ENCODE data around the gene UNC79. TPM values are rescaled to one million over a fixed set of nuclear protein-coding genes. Genes with fewer than 3 reads are reported as not detected.

The UNC79 gene
- total and polyA plus RNA-seq, 2 donors from 2014 or later: 0.56 to 0.79 TPM

DNA sequence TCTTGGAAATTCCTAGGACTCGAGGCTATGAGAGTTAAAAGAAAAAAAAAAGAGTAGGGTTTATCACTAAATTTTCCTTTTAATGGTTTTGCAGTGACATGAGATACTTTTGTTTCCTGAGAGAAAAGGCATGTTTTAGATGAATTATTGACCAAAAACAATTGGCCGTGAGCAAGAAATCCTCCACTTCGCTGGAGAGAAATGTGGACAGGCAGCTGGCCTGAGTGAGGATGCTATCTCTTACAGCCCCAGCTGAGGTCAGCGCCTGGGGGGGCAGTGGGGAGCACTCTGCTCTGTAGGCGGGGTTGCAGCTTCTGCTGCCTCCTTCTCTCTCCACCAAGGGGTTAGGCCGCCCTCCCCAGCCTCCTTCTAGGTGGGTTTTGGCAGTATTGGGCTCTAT is 302.9 kb downstream of the UNC79 start:
- FAIRE-seq (no peak), DNase-seq (peak in 2 of 5 donors; percentile 25 to 54)
- no peaks in the 10 kb centered on the region for H3K4me1 ChIP-seq (ENCODE audit: control insufficient read depth in 2 of 3, insufficient read depth in 2 of 3, low read depth in 1 of 3, low read length in 3 of 3)
- H3K9me3 ChIP-seq (ENCODE audit: control insufficient read depth in 2 of 3, insufficient read depth in 1 of 3, low read length in 3 of 3): no peaks in the 10 kb centered on the region
- TF ChIP-seq, protein P1, sequence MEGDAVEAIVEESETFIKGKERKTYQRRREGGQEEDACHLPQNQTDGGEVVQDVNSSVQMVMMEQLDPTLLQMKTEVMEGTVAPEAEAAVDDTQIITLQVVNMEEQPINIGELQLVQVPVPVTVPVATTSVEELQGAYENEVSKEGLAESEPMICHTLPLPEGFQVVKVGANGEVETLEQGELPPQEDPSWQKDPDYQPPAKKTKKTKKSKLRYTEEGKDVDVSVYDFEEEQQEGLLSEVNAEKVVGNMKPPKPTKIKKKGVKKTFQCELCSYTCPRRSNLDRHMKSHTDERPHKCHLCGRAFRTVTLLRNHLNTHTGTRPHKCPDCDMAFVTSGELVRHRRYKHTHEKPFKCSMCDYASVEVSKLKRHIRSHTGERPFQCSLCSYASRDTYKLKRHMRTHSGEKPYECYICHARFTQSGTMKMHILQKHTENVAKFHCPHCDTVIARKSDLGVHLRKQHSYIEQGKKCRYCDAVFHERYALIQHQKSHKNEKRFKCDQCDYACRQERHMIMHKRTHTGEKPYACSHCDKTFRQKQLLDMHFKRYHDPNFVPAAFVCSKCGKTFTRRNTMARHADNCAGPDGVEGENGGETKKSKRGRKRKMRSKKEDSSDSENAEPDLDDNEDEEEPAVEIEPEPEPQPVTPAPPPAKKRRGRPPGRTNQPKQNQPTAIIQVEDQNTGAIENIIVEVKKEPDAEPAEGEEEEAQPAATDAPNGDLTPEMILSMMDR (IDR thresholded peaks at IDR 0.05; ENCODE audit: borderline replicate concordance, extremely low read depth, insufficient read depth): no peak
- intact Hi-C loops (cut with DNase I): no loop called here
- H3K27me3 ChIP-seq (ENCODE audit: control insufficient read depth, insufficient read depth, low read length): no peaks in the 10 kb centered on the region
- H3K36me3 ChIP-seq (ENCODE audit: control insufficient read depth in 2 of 3, insufficient read depth in 3 of 3, low read length in 3 of 3): no peaks in the 10 kb centered on the region
- H3K9ac ChIP-seq (ENCODE audit: low read length in 3 of 3): no peak overlapping the region
- no peak overlapping the region for H3K4me3 ChIP-seq (ENCODE audit: low read length in 3 of 3)
- H3K27ac ChIP-seq (ENCODE audit: low read depth in 2 of 2, low read length in 2 of 2): no peak overlapping the region

DNA sequence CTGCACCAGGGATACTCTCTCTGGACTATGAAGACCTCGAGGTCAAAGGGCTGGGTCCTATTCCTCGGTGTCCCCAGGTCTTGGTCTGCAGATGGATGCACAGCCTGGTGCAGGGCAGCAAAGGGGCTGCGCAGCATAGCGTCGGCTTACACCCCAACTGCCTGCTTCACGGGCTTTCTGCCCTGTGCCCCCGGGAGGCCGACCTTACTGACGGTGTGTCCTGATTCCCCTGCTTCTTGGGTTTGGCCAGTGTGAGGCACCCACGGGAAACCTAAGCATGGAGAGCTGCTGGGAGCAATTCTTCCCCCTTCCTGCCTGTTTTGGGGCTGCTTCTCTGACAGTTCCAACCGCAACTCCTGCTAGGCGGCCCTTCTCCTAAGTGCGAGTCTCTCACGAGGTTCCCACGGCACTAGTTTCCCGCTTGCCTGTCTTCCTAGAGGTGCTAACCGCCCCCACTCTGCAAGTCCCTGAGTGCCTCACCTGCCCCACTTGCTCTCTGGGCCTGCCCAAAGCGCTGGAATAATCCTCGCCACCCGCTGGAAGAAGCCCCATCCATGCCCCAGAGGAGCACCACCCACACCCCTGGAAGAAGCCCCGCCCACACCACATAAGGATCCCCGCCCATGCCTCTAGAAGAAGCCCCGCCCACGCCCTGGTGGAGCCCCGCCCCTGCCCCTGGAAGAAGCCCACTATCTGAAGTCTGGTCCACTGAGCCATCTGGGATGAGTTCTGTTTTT is 303.5 kb downstream of the UNC79 start:
- DNase-seq (peak in 2 of 5 donors; percentile 35 to 66), FAIRE-seq (no peak)
- no peak overlapping the region for H3K4me3 ChIP-seq (ENCODE audit: low read length in 3 of 3)
- intact Hi-C loops (cut with DNase I): no loop called here
- TF ChIP-seq, protein P1 (IDR thresholded peaks at IDR 0.05; ENCODE audit: borderline replicate concordance, extremely low read depth, insufficient read depth): no peak
- no peaks in the 10 kb centered on the region for H3K27me3 ChIP-seq (ENCODE audit: control insufficient read depth, insufficient read depth, low read length)
- no peaks in the 10 kb centered on the region for H3K9me3 ChIP-seq (ENCODE audit: control insufficient read depth in 2 of 3, insufficient read depth in 1 of 3, low read length in 3 of 3)
- no peak overlapping the region for H3K9ac ChIP-seq (ENCODE audit: low read length in 3 of 3)
- no peak overlapping the region for H3K27ac ChIP-seq (ENCODE audit: low read depth in 2 of 2, low read length in 2 of 2)
- H3K36me3 ChIP-seq (ENCODE audit: control insufficient read depth in 2 of 3, insufficient read depth in 3 of 3, low read length in 3 of 3): no peaks in the 10 kb centered on the region
- H3K4me1 ChIP-seq (ENCODE audit: control insufficient read depth in 2 of 3, insufficient read depth in 2 of 3, low read depth in 1 of 3, low read length in 3 of 3): no peaks in the 10 kb centered on the region

DNA sequence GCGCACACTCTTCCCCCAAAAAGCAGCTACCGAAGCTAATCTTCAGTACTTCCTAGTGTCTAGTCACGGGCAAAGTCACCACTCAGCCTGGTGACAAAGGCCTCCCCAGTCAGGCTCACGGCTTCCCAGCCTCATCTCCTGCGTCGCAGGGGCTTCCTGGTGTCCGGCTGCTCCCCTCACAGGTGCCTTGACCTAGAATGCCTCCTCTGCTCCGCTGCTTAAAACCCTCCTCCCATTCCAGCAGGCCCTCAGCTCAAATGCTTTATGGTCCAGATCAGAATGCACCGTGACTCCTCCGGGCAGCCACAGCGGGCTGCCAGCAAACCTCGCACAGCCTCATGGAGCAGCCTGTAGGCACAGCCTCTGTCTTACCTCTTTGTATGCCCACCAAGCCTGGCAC is 304.5 kb downstream of the UNC79 start:
- H3K9ac ChIP-seq (ENCODE audit: low read length in 3 of 3): no peak overlapping the region
- H3K36me3 ChIP-seq (ENCODE audit: control insufficient read depth in 2 of 3, insufficient read depth in 3 of 3, low read length in 3 of 3): no peaks in the 10 kb centered on the region
- TF ChIP-seq, protein P1 (IDR thresholded peaks at IDR 0.05; ENCODE audit: borderline replicate concordance, extremely low read depth, insufficient read depth): no peak
- FAIRE-seq: no peak
- no peaks in the 10 kb centered on the region for H3K9me3 ChIP-seq (ENCODE audit: control insufficient read depth in 2 of 3, insufficient read depth in 1 of 3, low read length in 3 of 3)
- no peaks in the 10 kb centered on the region for H3K4me1 ChIP-seq (ENCODE audit: control insufficient read depth in 2 of 3, insufficient read depth in 2 of 3, low read depth in 1 of 3, low read length in 3 of 3)
- no peak overlapping the region for H3K27ac ChIP-seq (ENCODE audit: low read depth in 2 of 2, low read length in 2 of 2)
- intact Hi-C loops (cut with DNase I): no loop called here
- DNase-seq: peak in 4 of 5 donors; percentile 67 to 79 (median 72)
- no peak overlapping the region for H3K4me3 ChIP-seq (ENCODE audit: low read length in 3 of 3)
- H3K27me3 ChIP-seq (ENCODE audit: control insufficient read depth, insufficient read depth, low read length): no peaks in the 10 kb centered on the region
